HepG2 (cell line): ENCODE results near the gene TM9SF2. TPM values are rescaled to one million over a fixed set of nuclear protein-coding genes. Genes with fewer than 3 reads are reported as not detected.

Experiments used
- ATAC-seq: fragments of 200-7000 bp; cut with Tn5 transposase; 3 replicates; pipeline ENCODE4 v1.9.1; 2020; ENCODE audit warnings: mild to moderate bottlenecking, moderate library complexity
- BruUV-seq: library from RNA; stranded (reverse); fragments of 400-500 nt; replicated peaks from 2 replicates; lab custom pipeline; 2021; lab: Mats Ljungman, UMichigan
- CTCF ChIA-PET: fragments of 300-600 bp; formaldehyde crosslinking; extraction: SDS; loops from one replicate; lab custom pipeline; 2021; ENCODE audit warnings: low total read pairs, inconsistent platforms, low intra/inter-chr PET ratio; lab: Yijun Ruan, JAX
- POLR2A ChIA-PET: fragments of 350-600 bp; sonication (Branson Sonifier 250); formaldehyde crosslinking; loops from one replicate; lab custom pipeline; 2020; ENCODE audit warnings: antibody characterized with exemption, inconsistent platforms; lab: Yijun Ruan, JAX
- DNase-seq: peaks from one replicate; pipeline ENCODE4 v3.0.0-alpha.2; 2015; ENCODE audit warnings: low spot score
- FAIRE-seq: peaks from 3 replicates; lab custom pipeline; 2011; peaks lifted over from hg19 to GRCh38; lab: Jason Lieb, UNC
- H2AFZ ChIP-seq: one replicate; pipeline ENCODE4 v1.6.1; 2011; ENCODE audit warnings: low read length, inconsistent platforms
- H3K27ac ChIP-seq: fragments of 300-600 bp; 3 replicates; pipeline ENCODE4 v1.8.0; 2011; ENCODE audit warnings: mixed run types, mild to moderate bottlenecking, mixed read lengths, low read length, inconsistent platforms; ENCODE audit not compliant: insufficient read depth; ENCODE audit errors: extremely low read length
- H3K27me3 ChIP-seq, 2 experiments: fragments of 200-600 bp in 1 of 2; 2 replicates in 1 of 2; 3 replicates in 1 of 2; pipeline versions ENCODE4 v1.6.0 to v1.8.0; 2011; ENCODE audit warnings: low read length in 2 of 2, mild to moderate bottlenecking in 2 of 2, moderate library complexity in 2 of 2, inconsistent platforms in 1 of 2; ENCODE audit not compliant: insufficient read depth in 2 of 2, control insufficient read depth in 1 of 2
- H3K36me3 ChIP-seq, 2 experiments: fragments of 200-600 bp in 1 of 2; replicated peaks in 1 of 2; 2 replicates in 1 of 2; 3 replicates in 1 of 2; pipeline versions ENCODE4 v1.5.1 to v1.8.0; 2011; ENCODE audit warnings: low read length in 2 of 2, inconsistent platforms in 1 of 2; ENCODE audit not compliant: insufficient read depth in 2 of 2, control insufficient read depth in 1 of 2
- H3K4me1 ChIP-seq: 2 replicates; pipeline ENCODE4 v1.5.1; 2012; ENCODE audit warnings: low read length, inconsistent platforms; ENCODE audit not compliant: insufficient read depth
- H3K4me2 ChIP-seq: 2 replicates; pipeline ENCODE4 v1.6.0; 2011; ENCODE audit warnings: low read depth, low read length, inconsistent platforms
- H3K4me3 ChIP-seq, 3 experiments: fragments of 200-600 bp in 1 of 3; sonication (generic), shearing (Covaris generic) in 1 of 3; replicated peaks in 1 of 3; 2 replicates each; pipeline ENCODE4 v1.5.1; 2011 to 2016; ENCODE audit warnings: low read length in 3 of 3, inconsistent platforms in 2 of 3, low read depth in 2 of 3, mild to moderate bottlenecking in 2 of 3, control low read depth in 1 of 3, mixed read lengths in 1 of 3; ENCODE audit not compliant: insufficient read depth in 1 of 3
- H3K79me2 ChIP-seq: one replicate; pipeline ENCODE4 v1.6.1; 2011; ENCODE audit warnings: low read length, inconsistent platforms; ENCODE audit not compliant: insufficient read depth
- H3K9ac ChIP-seq: 2 replicates; pipeline ENCODE4 v1.6.0; 2011; ENCODE audit warnings: mild to moderate bottlenecking, low read depth, low read length, inconsistent platforms; ENCODE audit not compliant: insufficient read depth
- H3K9me3 ChIP-seq: 2 replicates; pipeline ENCODE4 v1.5.1; 2012; ENCODE audit warnings: mild to moderate bottlenecking, low read length
- H4K20me1 ChIP-seq: 2 replicates; pipeline ENCODE4 v1.6.0; 2011; ENCODE audit warnings: inconsistent platforms, mild to moderate bottlenecking, low read length, moderate library complexity; ENCODE audit not compliant: insufficient read depth
- CAMTA2 ChIP-seq: sonication (generic); formaldehyde crosslinking; IDR thresholded peaks from 2 replicates; pipeline ENCODE4 v1.4.0; 2020; ENCODE audit warnings: mild to moderate bottlenecking, missing genetic modification reagents, borderline replicate concordance
- CENPT ChIP-seq: sonication (generic); formaldehyde crosslinking; IDR thresholded peaks from 2 replicates; pipeline ENCODE4 v1.8.0; 2022; ENCODE audit warnings: low read depth, mild to moderate bottlenecking, moderate library complexity, missing genetic modification reagents
- IRF2 ChIP-seq: IDR thresholded peaks from 2 replicates; pipeline ENCODE4 v1.6.1; 2018; ENCODE audit warnings: missing genetic modification reagents, missing compliant biosample characterization
- PATZ1 ChIP-seq: sonication (generic); formaldehyde crosslinking; IDR thresholded peaks from 2 replicates; pipeline ENCODE4 v1.4.0; 2020; ENCODE audit warnings: missing genetic modification reagents
- ZBTB14 ChIP-seq: sonication (generic); formaldehyde crosslinking; IDR thresholded peaks from 2 replicates; pipeline ENCODE4 v1.4.0; 2020; ENCODE audit warnings: missing genetic modification reagents
- ZBTB7A ChIP-seq: sonication (generic); formaldehyde crosslinking; IDR thresholded peaks from 2 replicates; pipeline ENCODE4 v1.8.0; 2022; ENCODE audit warnings: mild to moderate bottlenecking, missing genetic modification reagents
- ZFY ChIP-seq: sonication (generic); formaldehyde crosslinking; IDR thresholded peaks from 2 replicates; pipeline ENCODE4 v1.4.0; 2020; ENCODE audit warnings: missing genetic modification reagents
- ZNF318 ChIP-seq: sonication (generic); formaldehyde crosslinking; IDR thresholded peaks from 2 replicates; pipeline ENCODE4 v1.4.0; 2020; ENCODE audit warnings: mild to moderate bottlenecking, missing genetic modification reagents
- ZNF333 ChIP-seq: sonication (generic); formaldehyde crosslinking; IDR thresholded peaks from 2 replicates; pipeline ENCODE4 v1.4.0; 2020; ENCODE audit warnings: mild to moderate bottlenecking, missing genetic modification reagents, borderline replicate concordance
- ZNF777 ChIP-seq: sonication (generic); formaldehyde crosslinking; IDR thresholded peaks from 2 replicates; pipeline ENCODE4 v1.4.0; 2020; ENCODE audit warnings: missing genetic modification reagents
- WGBS: methylation state at CpG from one replicate; pipeline ENCODE4 v1.1.6; 2017; ENCODE audit warnings: low lambda C conversion rate; 5-methylcytosine and 5-hydroxymethylcytosine counted together
- in situ Hi-C: cut with HindIII; loops from 2 replicates; pipeline ENCODE4 v1.10.0; 2017; ENCODE audit warnings: low pct_unique_long_range_greater_than_20kb; ENCODE audit not compliant: extremely low pct_ligation_motif_present
- intact Hi-C: fragments of 100-400 bp; cut with micrococcal nuclease; formaldehyde crosslinking; loops from one replicate; pipeline ENCODE4 v1.10.0; 2022; ENCODE audit not compliant: unreplicated experiment
- polyA plus RNA-seq, 8 experiments: library from polyadenylated mRNA; depleted of rRNA in 3 of 8; stranded (reverse) in 7 of 8; unstranded in 1 of 8; fragments of >200 nt; fragmentation: Illumina TruSeq in 4 of 8; extraction: Trizol in 4 of 8; gene quantifications; 2 replicates each; pipeline versions ENCODE4 v1.2.1 to v1.2.3, GENCODE V29; 2011 to 2016; ENCODE audit warnings: low read depth in 4 of 8, missing spikeins in 1 of 8, mixed read lengths in 1 of 8; ENCODE audit not compliant: insufficient read depth in 1 of 8
- total RNA-seq, 5 experiments: library from RNA; depleted of rRNA; stranded (reverse); fragments of >200 nt; fragmentation: Illumina TruSeq; extraction: Trizol; gene quantifications; 2 replicates each; pipeline ENCODE4 v1.2.3, GENCODE V29; 2016; ENCODE audit warnings: low read depth in 1 of 5

Gene TM9SF2
- total and polyA plus RNA-seq, 2 of the 13 experiments (the other 11 are each of a cell fraction or from before 2014, with no cell fraction given): 94.1 to 123 TPM

GRCh38 chr13:99498171-99499161 is 2.8 kb upstream of the TM9SF2 start:
- in situ Hi-C loops (no loop called here), intact Hi-C loops (loop anchor here (1.0 to 5.0 kb wide), 3 partner anchors 60 to 296 kb away; partner anchors contain the start of genes CLYBL and UBAC2)
- Histone ChIP-seq H3K79me2 (peaks cover 40% of the 10 kb centered on the region), H3K36me3 (no peaks in the 10 kb centered on the region), H3K27ac (peak overlapping the region; percentile 94), H3K4me3 (peak overlapping the region; percentile 76 to 89 (median 77)), H4K20me1 (peaks cover 7% of the 10 kb centered on the region; the same call in 1 of the 2 replicates), H2AFZ (peak overlapping the region; percentile 93), H3K4me1 (peaks cover 49% of the 10 kb centered on the region), H3K4me2 (peak overlapping the region; percentile 91), H3K9me3 (no peaks in the 10 kb centered on the region), H3K9ac (peak overlapping the region; percentile 86), H3K27me3 (no peaks in the 10 kb centered on the region; a peak in 1 of 5 replicates)
- FAIRE-seq (peak; percentile 74), ATAC-seq (peak; percentile 62), DNase-seq (peak; percentile 96)
- ChIA-PET CTCF (no interaction called here), POLR2A (interaction anchor here (0.8 to 1.0 kb wide), 4 partner anchors 9 to 298 kb away, joined by 4 to 8 read pairs (median 6); partner anchors contain the start of genes CLYBL and UBAC2)
- 9% methylated on average over 18 of the region's 50 CpGs for WGBS
- BruUV-seq: no TSS peak
- TF ChIP-seq PATZ1 (CRISPR knock-in tag): peak; percentile 57; the same call in 1 of the 2 replicates
- peak; percentile 70 for TF ChIP-seq ZFY
- TF ChIP-seq CAMTA2 (CRISPR knock-in tag): no peak
- no peak for TF ChIP-seq ZBTB7A (CRISPR knock-in tag)
- TF ChIP-seq ZNF333 (CRISPR knock-in tag): no peak
- TF ChIP-seq ZNF318 (CRISPR knock-in tag): 0 out of 2 replicates have a peak, but pooled peaks have one; percentile 36
- peak; percentile 57; the same call in 1 of the 2 replicates for TF ChIP-seq IRF2 (CRISPR knock-in tag)
- no peak for TF ChIP-seq CENPT (CRISPR knock-in tag)
- TF ChIP-seq ZBTB14 (CRISPR knock-in tag): no peak
- TF ChIP-seq ZNF777: no peak
